ENCODE results near the gene ATAD3A.

ATAD3A gene

GRCh38 chr1:1573843-1574720 lies 62.1 kb downstream of the ATAD3A start (continued):
- TF ChIP-seq, protein P1, sequence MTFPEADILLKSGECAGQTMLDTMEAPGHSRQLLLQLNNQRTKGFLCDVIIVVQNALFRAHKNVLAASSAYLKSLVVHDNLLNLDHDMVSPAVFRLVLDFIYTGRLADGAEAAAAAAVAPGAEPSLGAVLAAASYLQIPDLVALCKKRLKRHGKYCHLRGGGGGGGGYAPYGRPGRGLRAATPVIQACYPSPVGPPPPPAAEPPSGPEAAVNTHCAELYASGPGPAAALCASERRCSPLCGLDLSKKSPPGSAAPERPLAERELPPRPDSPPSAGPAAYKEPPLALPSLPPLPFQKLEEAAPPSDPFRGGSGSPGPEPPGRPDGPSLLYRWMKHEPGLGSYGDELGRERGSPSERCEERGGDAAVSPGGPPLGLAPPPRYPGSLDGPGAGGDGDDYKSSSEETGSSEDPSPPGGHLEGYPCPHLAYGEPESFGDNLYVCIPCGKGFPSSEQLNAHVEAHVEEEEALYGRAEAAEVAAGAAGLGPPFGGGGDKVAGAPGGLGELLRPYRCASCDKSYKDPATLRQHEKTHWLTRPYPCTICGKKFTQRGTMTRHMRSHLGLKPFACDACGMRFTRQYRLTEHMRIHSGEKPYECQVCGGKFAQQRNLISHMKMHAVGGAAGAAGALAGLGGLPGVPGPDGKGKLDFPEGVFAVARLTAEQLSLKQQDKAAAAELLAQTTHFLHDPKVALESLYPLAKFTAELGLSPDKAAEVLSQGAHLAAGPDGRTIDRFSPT (tag by site-specific recombination; IDR thresholded peaks at IDR 0.05): no peak; the same call in 1 of the 2 replicates
- TF ChIP-seq SP7 (tag by site-specific recombination; IDR thresholded peaks at IDR 0.05): peak; percentile 25; the same call in 1 of the 2 replicates
- TF ChIP-seq ZNF555 (tag by site-specific recombination; conservative IDR thresholded peaks at IDR 0.05): no peak
- TF ChIP-seq ZNF37A (tag by site-specific recombination; IDR thresholded peaks at IDR 0.05): no peak
- TF ChIP-seq ZNF112 (tag by site-specific recombination; IDR thresholded peaks at IDR 0.05): no peak
- no peak for TF ChIP-seq FEZF1 (tag by site-specific recombination; IDR thresholded peaks at IDR 0.05)
- TF ChIP-seq ZNF174 (tag by site-specific recombination; IDR thresholded peaks at IDR 0.05): no peak
- TF ChIP-seq OSR2 (tag by site-specific recombination; IDR thresholded peaks at IDR 0.05): no peak
- no peak for TF ChIP-seq ZNF202 (tag by site-specific recombination; IDR thresholded peaks at IDR 0.05; ENCODE audit: borderline replicate concordance)
- no peak for TF ChIP-seq ZNF521 (tag by site-specific recombination; IDR thresholded peaks at IDR 0.05)
- TF ChIP-seq ZNF843 (tag by site-specific recombination; IDR thresholded peaks at IDR 0.05): peak; percentile 18; the same call in 1 of the 2 replicates

DNA sequence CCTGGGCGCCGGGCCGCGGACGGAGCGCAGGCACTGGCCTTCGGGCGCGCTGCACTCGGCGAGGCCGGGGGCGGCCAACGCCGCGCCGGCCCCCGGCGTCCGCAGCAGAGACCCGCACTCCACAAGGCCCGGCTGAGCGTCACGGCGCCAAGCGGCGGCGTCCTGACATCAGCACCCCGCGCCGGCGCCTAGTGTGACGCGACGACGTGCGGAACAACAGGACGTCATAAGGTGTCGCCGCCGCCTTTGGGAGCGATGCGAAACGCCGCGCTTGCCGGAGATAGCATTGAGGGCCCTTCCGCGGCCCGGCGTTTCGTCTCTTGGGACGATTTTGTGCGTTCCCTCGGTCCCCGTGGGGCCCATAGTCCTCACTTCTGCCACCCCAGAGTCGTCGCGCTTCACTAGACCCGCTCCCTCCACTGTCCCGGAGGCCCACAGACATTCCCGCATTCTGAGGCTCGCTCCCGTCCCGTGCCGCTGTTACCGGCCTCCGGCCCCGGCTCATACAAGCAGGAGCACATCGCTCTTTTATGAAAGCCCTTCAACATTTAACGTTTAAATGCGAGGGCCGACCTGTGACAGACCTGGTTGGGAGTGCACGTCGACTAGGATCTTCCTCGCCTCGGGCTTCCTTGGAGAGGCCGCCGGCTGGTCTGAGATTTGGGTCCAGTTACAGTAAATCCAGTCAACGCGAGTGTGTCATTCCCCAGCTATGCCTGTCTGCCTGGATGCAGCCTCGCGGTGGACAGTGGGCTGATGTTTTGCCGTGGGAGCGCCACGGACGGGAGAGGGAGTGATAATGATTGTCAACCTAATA lies 63.0 kb downstream of the ATAD3A start, which contains the start of gene SSU72:
Gene SSU72, minus strand, starts transcription at position 143 of the 817 bp plus-strand sequence. CDS start 306 bp downstream, outside the sequence.
- POLR2A ChIA-PET: interaction anchor here (0.6 to 1.0 kb wide), 3 partner anchors 11 to 41 kb away, joined by 3 to 5 read pairs (median 4); partner anchors contain the start of gene MIB2
- Histone ChIP-seq H3K27ac (ENCODE audit: extremely low read depth, low read depth, low read length) (peak within 1 kb of the TSS; percentile 90), H3K36me3 (ENCODE audit: control insufficient read depth in 2 of 2, insufficient read depth in 1 of 2, low read length in 2 of 2) (peaks cover 8 to 22% of the 10 kb centered on the region in 2 experiments; a peak in 2 of 3 replicates), H3K4me1 (ENCODE audit: control insufficient read depth, insufficient read depth, low read length) (no peaks in the 10 kb centered on the region), H3K9me3 (ENCODE audit: control insufficient read depth, insufficient read depth, low read depth, low read length) (no peaks in the 10 kb centered on the region), H3K4me3 (ENCODE audit: low read depth, low read length) (peak within 1 kb of the TSS; percentile 94)
- CTCF ChIA-PET: interaction anchor here (0.7 kb wide), 1 partner anchor 231 kb away, joined by 4 read pairs; no protein-coding TSS in a partner anchor
- TF ChIP-seq OVOL3 (tag by site-specific recombination; IDR thresholded peaks at IDR 0.05) (peak; percentile 97; the same call in 1 of the 2 replicates), ZNF654 (tag by site-specific recombination; IDR thresholded peaks at IDR 0.05; ENCODE audit: low read depth) (no peak), PRDM6 (tag by site-specific recombination; IDR thresholded peaks at IDR 0.05) (no peak), ZNF560 (tag by site-specific recombination; IDR thresholded peaks at IDR 0.05; ENCODE audit: borderline replicate concordance) (no peak), RBAK (tag by site-specific recombination; IDR thresholded peaks at IDR 0.05) (no peak), KLF1 (tag by site-specific recombination; IDR thresholded peaks at IDR 0.05) (peak; percentile 21; the same call in 1 of the 2 replicates), ZNF366 (tag by site-specific recombination; conservative IDR thresholded peaks at IDR 0.05) (no peak), PRDM4 (tag by site-specific recombination; IDR thresholded peaks at IDR 0.05) (no peak), HOXC10 (CRISPR knock-in tag; IDR thresholded peaks at IDR 0.05) (no peak), ZIC2 (tag by site-specific recombination; IDR thresholded peaks at IDR 0.05) (no peak), ZNF645 (tag by site-specific recombination; IDR thresholded peaks at IDR 0.05) (no peak)
- TF ChIP-seq, protein P2, sequence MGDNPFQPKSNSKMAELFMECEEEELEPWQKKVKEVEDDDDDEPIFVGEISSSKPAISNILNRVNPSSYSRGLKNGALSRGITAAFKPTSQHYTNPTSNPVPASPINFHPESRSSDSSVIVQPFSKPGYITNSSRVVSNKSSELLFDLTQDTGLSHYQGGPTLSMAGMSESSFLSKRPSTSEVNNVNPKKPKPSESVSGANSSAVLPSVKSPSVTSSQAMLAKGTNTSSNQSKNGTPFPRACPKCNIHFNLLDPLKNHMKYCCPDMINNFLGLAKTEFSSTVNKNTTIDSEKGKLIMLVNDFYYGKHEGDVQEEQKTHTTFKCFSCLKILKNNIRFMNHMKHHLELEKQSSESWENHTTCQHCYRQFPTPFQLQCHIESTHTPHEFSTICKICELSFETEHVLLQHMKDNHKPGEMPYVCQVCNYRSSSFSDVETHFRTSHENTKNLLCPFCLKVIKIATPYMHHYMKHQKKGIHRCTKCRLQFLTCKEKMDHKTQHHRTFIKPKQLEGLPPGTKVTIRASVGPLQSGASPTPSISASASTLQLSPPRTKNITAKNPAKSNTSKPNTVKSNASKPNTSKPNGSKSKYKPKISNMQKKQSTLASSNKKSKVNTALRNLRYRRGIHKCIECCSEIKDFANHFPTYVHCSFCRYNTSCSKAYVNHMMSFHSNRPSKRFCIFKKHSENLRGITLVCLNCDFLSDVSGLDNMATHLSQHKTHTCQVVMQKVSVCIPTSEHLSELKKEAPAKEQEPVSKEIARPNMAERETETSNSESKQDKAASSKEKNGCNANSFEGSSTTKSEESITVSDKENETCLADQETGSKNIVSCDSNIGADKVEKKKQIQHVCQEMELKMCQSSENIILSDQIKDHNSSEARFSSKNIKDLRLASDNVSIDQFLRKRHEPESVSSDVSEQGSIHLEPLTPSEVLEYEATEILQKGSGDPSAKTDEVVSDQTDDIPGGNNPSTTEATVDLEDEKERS (tag by site-specific recombination; IDR thresholded peaks at IDR 0.05): no peak
